ENCODE measurements around the gene HOTAIR. TPM values are rescaled to one million over a fixed set of nuclear protein-coding genes. Genes with fewer than 3 reads are reported as not detected.
A peak's percentile ranks its signal among the peaks of the same experiment; 100 is the strongest.

The HOTAIR gene
- polyA plus RNA-seq, 3 donors: not detected

GRCh38 chr12:53953831-53954693 is 20.7 kb downstream of the HOTAIR start:
- peaks cover 92 to 99% of the 10 kb centered on the region in 2 donors for H3K27me3 ChIP-seq (ENCODE audit: control insufficient read depth in 2 of 2, insufficient read depth in 2 of 2, low read length in 2 of 2)
- H4K20me1 ChIP-seq (ENCODE audit: insufficient read depth, low read length): no peaks in the 10 kb centered on the region
- Mint-ChIP-seq H3K4me3 (peak overlapping the region in 1 of 2 donors; percentile 62), H3K9me3 (peaks cover 0 to 60% (median 27%) of the 10 kb centered on the region in 7 donors), H3K36me3 (peaks cover 2 to 12% of the 10 kb centered on the region in 2 donors), H3K4me1 (peaks cover 6% of the 10 kb centered on the region), H3K27me3 (ENCODE audit: low read depth in 3 of 3) (peaks cover 95 to 99% (median 95%) of the 10 kb centered on the region in 3 donors), H3K27ac (no peak overlapping the region)
- H3K4me3 ChIP-seq (replicated peaks in 1 of 3; ENCODE audit: low read depth in 2 of 3, low read length in 3 of 3): no peak overlapping the region
- H2AFZ ChIP-seq (ENCODE audit: insufficient read depth, low read depth, low read length, poor library complexity, severe bottlenecking): no peak overlapping the region
- no peak for TF ChIP-seq CTCF (IDR thresholded peaks at IDR 0.05)
- H3K9me3 ChIP-seq (replicated peaks in 1 of 2; ENCODE audit: control insufficient read depth in 1 of 2, insufficient read depth in 1 of 2, low read length in 2 of 2): peaks cover 3 to 85% of the 10 kb centered on the region in 2 donors
- H3K9ac ChIP-seq (ENCODE audit: insufficient read depth, low read length, poor library complexity, severe bottlenecking): no peak overlapping the region
- no peaks in the 10 kb centered on the region for H3K79me2 ChIP-seq (ENCODE audit: insufficient read depth, low read length)
- 16% methylated on average over 4 of the region's 19 CpGs for WGBS (ENCODE audit: insufficient coverage)
- intact Hi-C loops (cut with micrococcal nuclease): loop anchor here in 1 of 2 donors (5.0 kb wide), 1 partner anchor 43 kb away; no protein-coding TSS in a partner anchor
- H3K36me3 ChIP-seq (replicated peaks in 1 of 2; ENCODE audit: control insufficient read depth in 1 of 2, insufficient read depth in 2 of 2, low read length in 2 of 2): no peaks in the 10 kb centered on the region
- DNase-seq: no peak
- no peak overlapping the region for H3K4me2 ChIP-seq (replicated peaks; ENCODE audit: extremely low read depth, low read length, poor library complexity, severe bottlenecking)
- no peaks in the 10 kb centered on the region for H3K4me1 ChIP-seq (ENCODE audit: control insufficient read depth in 1 of 2, insufficient read depth in 2 of 2, low read length in 2 of 2)
- no peak overlapping the region for H3K27ac ChIP-seq (ENCODE audit: low read depth in 1 of 2, low read length in 2 of 2)

- H3K4me1 ChIP-seq (ENCODE audit: control insufficient read depth in 1 of 2, insufficient read depth in 2 of 2, low read length in 2 of 2): no peaks in the 10 kb centered on the region
- H3K9ac ChIP-seq (ENCODE audit: insufficient read depth, low read length, poor library complexity, severe bottlenecking): no peak overlapping the region
- peaks cover 3 to 87% of the 10 kb centered on the region in 2 donors for H3K9me3 ChIP-seq (replicated peaks in 1 of 2; ENCODE audit: control insufficient read depth in 1 of 2, insufficient read depth in 1 of 2, low read length in 2 of 2)
- H3K27ac ChIP-seq (ENCODE audit: low read depth in 1 of 2, low read length in 2 of 2): no peak overlapping the region
- no peaks in the 10 kb centered on the region for H3K79me2 ChIP-seq (ENCODE audit: insufficient read depth, low read length)
- no peak overlapping the region for H3K4me3 ChIP-seq (replicated peaks in 1 of 3; ENCODE audit: low read depth in 2 of 3, low read length in 3 of 3)
- H3K27me3 Mint-ChIP-seq (ENCODE audit: low read depth in 3 of 3): peaks cover 97 to 99% (median 97%) of the 10 kb centered on the region in 3 donors
- TF ChIP-seq CTCF (IDR thresholded peaks at IDR 0.05): no peak
- no peak for DNase-seq
- H3K4me2 ChIP-seq (replicated peaks; ENCODE audit: extremely low read depth, low read length, poor library complexity, severe bottlenecking): no peak overlapping the region
- H3K27me3 ChIP-seq (ENCODE audit: control insufficient read depth in 2 of 2, insufficient read depth in 2 of 2, low read length in 2 of 2): peaks cover 92 to 99% of the 10 kb centered on the region in 2 donors
- peaks cover 2 to 12% of the 10 kb centered on the region in 2 donors for H3K36me3 Mint-ChIP-seq
- H2AFZ ChIP-seq (ENCODE audit: insufficient read depth, low read depth, low read length, poor library complexity, severe bottlenecking): no peak overlapping the region
- H3K9me3 Mint-ChIP-seq: peaks cover 0 to 60% (median 21%) of the 10 kb centered on the region in 7 donors
- peak overlapping the region in 1 of 2 donors; percentile 62 for H3K4me3 Mint-ChIP-seq
- 6% methylated on average over 25 of the region's 38 CpGs for WGBS (ENCODE audit: insufficient coverage)
- intact Hi-C loops (cut with micrococcal nuclease): loop anchor here in 1 of 2 donors (5.0 kb wide), 1 partner anchor 44 kb away; no protein-coding TSS in a partner anchor
- no peaks in the 10 kb centered on the region for H3K36me3 ChIP-seq (replicated peaks in 1 of 2; ENCODE audit: control insufficient read depth in 1 of 2, insufficient read depth in 2 of 2, low read length in 2 of 2)
- H3K27ac Mint-ChIP-seq: peak overlapping the region in 1 of 7 donors; percentile 31
- H4K20me1 ChIP-seq (ENCODE audit: insufficient read depth, low read length): no peaks in the 10 kb centered on the region
- H3K4me1 Mint-ChIP-seq: peaks cover 6% of the 10 kb centered on the region
Measured at GRCh38 chr12:53952871-53953734, 21.7 kb downstream of the HOTAIR start.
